AG09309 (cell line): ENCODE results near the gene POLR1C.
"Not testable (repeated sequence)": the region's sequence is repeated elsewhere in the genome, so short reads cannot be mapped to it uniquely, and the experiment has no call there.

Experiments
- DNase-seq: peaks from one replicate; pipeline ENCODE4 v3.0.0-alpha.2; 2010; ENCODE audit warnings: low read depth
- H3K4me3 ChIP-seq: 2 replicates; pipeline ENCODE4 v1.5.1; 2011; ENCODE audit warnings: mild to moderate bottlenecking, low read depth, low read length, moderate library complexity; ENCODE audit not compliant: control insufficient read depth
- CTCF ChIP-seq: IDR thresholded peaks from 2 replicates; pipeline ENCODE4 v1.5.1; 2011; ENCODE audit warnings: mild to moderate bottlenecking, low read depth, low read length, inconsistent platforms; ENCODE audit not compliant: insufficient read depth, control insufficient read depth; ENCODE audit errors: missing control alignments

POLR1C gene

DNA sequence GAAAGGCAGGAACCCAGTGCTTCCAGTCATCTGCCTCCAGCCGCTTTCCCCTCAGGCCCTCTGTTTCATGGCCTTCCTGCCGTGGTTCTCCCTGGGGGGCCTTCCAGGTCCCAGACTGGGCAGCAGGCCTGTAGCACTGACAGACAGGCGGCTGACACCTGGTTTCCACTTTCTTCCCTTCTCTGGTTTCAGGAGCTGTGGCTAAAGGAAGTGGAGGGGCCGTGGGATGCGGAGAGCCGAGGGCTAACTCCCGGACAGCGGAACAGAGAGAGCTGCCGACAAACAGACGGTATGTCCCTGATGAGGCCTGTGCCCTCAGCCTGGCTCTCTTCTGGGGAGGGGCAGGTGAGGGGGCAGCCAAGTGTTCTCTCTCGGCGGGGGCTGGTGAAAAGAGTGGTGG lies 19.2 kb upstream of the POLR1C start:
- TF ChIP-seq CTCF = no peak
- no peak for DNase-seq
- no peak overlapping the region for H3K4me3 ChIP-seq

GRCh38 chr6:43498291-43498690 lies 18.6 kb upstream of the POLR1C start:
- H3K4me3 ChIP-seq, DNase-seq: not testable (repeated sequence)

DNA sequence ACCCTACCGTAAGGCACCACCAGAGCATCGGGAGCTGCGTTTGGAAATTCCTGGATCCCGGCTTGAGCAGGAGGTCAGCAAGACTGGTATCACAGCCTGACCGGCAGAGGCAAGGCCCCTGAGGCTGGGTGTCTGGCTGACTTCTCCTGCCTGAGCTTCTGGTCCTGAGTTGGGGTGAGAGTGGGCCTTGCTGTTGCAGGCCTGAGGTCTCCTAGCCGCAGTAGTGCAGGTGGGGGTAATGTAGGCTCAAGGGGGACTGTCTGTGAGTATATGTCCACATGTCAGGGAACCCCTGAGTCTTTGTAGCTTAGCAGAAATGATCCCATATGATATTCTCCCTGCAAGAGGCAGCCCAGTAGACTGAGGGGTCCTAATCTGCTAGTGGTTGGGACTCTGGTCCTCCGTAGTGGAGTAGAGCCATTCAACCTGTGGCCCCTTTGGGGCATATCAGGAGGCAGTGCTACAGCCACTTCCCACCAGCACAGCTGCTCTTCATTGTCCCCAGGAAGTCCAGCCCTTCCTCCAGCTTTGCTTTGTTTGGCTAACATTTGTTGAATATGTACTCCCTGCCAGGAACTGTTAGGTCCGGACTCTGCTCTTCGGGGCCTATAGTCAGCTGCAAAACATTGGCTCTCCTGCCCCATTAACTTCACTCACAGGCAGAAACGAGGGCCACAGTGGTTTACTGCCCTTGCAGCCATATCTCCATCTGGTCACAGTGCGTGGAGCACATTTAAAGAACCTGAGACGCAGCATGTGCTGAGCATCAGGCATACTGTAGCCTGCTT lies 17.7 kb upstream of the POLR1C start:
- no peak for DNase-seq
- no peak for TF ChIP-seq CTCF
- no peak overlapping the region for H3K4me3 ChIP-seq

DNA sequence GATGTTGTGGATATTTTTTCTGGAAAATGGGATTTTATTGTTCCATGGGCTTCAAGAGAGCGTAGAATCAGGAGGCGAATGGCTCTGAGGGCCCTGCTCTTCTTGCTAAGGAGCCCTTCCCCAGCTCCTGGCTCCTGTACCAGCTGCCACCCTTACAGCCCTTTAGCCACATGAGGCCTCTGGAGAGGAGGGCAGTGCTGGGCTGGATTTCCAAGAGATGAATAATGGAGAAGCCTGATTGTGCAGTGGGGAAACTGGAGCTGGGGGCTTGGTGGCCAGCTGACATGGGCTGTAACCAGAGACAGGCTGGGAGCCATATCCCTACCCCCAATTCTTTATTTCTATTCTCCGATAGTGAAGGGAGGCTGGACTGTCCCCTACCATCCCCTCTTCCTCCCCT lies 16.0 kb upstream of the POLR1C start:
- TF ChIP-seq CTCF = no peak

DNA sequence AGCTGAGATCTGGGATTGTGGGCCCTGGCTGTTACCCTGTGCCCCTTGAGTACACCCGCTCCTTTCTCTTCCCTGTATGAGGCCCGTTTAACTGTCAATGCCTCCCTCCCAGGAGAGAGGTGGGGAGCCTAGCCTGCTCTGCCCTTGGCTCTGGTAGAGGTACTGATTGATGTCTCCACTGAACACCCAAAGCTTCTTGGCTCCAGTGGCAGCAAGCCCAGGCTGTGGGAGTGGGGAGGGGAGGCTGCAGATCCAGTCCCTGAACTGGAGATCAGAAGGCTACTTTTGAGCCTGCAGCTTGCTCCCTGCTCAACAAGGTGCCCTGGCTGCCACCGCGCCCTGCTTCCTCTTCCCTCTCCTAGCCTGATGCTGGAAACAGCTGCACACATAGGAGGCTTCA lies 14.2 kb upstream of the POLR1C start:
- no peak for TF ChIP-seq CTCF
- DNase-seq = no peak
- H3K4me3 ChIP-seq = no peak overlapping the region

More for the DNA sequence above, 16.0 kb upstream of the POLR1C start:
- DNase-seq = no peak
- no peak overlapping the region for H3K4me3 ChIP-seq

DNA sequence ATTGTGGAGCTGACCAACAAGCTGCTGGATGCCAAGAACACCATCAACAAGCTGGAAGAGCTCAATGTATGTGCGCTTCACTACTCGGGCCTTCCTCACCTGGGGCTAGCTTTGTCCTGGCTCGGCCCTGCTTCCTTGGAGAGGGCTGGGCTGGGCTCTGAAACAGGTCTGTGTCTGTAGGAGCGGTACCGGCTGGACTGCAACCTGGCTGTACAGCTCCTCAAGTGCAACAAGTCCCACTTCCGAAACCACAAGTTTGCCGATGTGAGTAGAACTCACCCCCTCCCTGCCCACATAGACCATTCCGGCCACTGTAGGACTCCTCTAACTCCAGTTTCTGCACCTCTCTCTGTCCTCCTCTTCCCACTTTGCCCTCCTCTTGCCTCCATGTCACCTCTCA lies 13.4 kb upstream of the POLR1C start:
- H3K4me3 ChIP-seq = no peak overlapping the region
- TF ChIP-seq CTCF = no peak
- no peak for DNase-seq

DNA sequence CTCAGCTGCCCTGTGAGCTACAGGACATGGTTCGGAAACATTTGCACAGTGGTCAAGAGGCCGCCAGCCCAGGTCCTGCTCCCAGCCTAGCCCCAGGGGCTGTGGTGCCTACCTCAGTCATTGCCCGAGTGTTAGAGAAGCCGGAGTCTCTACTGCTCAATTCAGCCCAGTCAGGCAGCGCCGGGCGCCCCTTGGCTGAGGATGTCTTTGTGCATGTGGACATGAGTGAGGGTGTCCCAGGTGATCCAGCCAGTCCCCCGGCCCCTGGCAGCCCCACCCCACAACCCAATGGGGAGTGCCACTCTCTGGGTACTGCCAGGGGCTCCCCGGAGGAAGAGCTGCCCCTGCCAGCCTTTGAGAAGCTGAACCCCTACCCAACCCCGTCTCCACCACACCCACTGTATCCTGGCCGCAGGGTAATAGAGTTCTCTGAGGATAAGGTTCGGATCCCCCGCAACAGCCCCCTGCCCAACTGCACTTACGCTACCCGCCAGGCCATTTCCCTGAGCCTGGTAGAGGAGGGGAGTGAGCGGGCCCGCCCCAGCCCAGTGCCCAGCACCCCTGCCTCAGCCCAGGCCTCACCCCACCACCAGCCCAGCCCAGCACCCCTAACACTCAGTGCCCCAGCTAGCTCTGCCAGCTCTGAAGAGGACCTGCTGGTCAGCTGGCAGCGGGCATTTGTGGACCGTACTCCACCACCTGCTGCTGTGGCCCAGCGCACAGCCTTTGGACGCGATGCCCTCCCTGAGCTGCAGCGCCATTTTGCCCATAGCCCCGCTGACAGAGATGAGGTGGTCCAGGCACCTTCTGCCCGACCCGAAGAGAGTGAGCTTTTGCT lies 11.9 kb upstream of the POLR1C start:
- no peak overlapping the region for H3K4me3 ChIP-seq
- DNase-seq = no peak
- no peak for TF ChIP-seq CTCF
